Lung (tissue), 12 donors: Measurements from ENCODE around the gene SOX2. TPM values are rescaled to one million over a fixed set of nuclear protein-coding genes. Genes with fewer than 3 reads are reported as not detected.

Experiments used
- ATAC-seq: fragments of 200-7000 bp; cut with Tn5 transposase; one replicate; pipeline ENCODE4 v1.9.1; 2020; ENCODE audit warnings: moderate number of reproducible peaks; ENCODE audit not compliant: insufficient read depth, low FRiP score
- DNase-seq, 3 donors: peaks; one replicate each; pipeline ENCODE4 v3.0.0-alpha.2; 2013 to 2017
- H3K27ac ChIP-seq, 2 donors: one replicate each; pipeline ENCODE4 v1.5.1; 2013; ENCODE audit warnings: mild to moderate bottlenecking in 2 of 2, moderate library complexity in 2 of 2, control low read depth in 1 of 2, inconsistent platforms in 1 of 2, low read depth in 1 of 2, low read length in 1 of 2
- H3K27me3 ChIP-seq, 3 donors: one replicate each; pipeline ENCODE4 v1.5.1; 2013; ENCODE audit warnings: low read length in 2 of 3; ENCODE audit not compliant: control insufficient read depth in 3 of 3, insufficient read depth in 3 of 3
- H3K36me3 ChIP-seq, 4 donors: one replicate each; pipeline ENCODE4 v1.5.1; 2013; ENCODE audit warnings: low read length in 4 of 4, mild to moderate bottlenecking in 1 of 4, moderate library complexity in 1 of 4; ENCODE audit not compliant: control insufficient read depth in 4 of 4, insufficient read depth in 4 of 4
- H3K4me1 ChIP-seq, 5 donors: one replicate each; pipeline ENCODE4 v1.5.1; 2013; ENCODE audit warnings: low read length in 5 of 5, mild to moderate bottlenecking in 2 of 5, moderate library complexity in 1 of 5; ENCODE audit not compliant: control insufficient read depth in 5 of 5, insufficient read depth in 5 of 5
- H3K4me3 ChIP-seq: one replicate; pipeline ENCODE4 v1.5.1; 2013; ENCODE audit warnings: mild to moderate bottlenecking, control low read depth, moderate library complexity
- H3K9ac ChIP-seq, 2 donors: one replicate each; pipeline ENCODE4 v1.5.1; 2013; ENCODE audit warnings: low read length in 2 of 2, control low read depth in 1 of 2; ENCODE audit not compliant: insufficient read depth in 1 of 2
- H3K9me3 ChIP-seq, 4 donors: one replicate each; pipeline ENCODE4 v1.5.1; 2013; ENCODE audit warnings: low read length in 3 of 4, mild to moderate bottlenecking in 1 of 4, moderate library complexity in 1 of 4; ENCODE audit not compliant: control insufficient read depth in 4 of 4, insufficient read depth in 3 of 4
- CTCF ChIP-seq: IDR thresholded peaks from 2 replicates; pipeline ENCODE4 v1.5.1; 2012; ENCODE audit warnings: mild to moderate bottlenecking; ENCODE audit errors: control extremely low read depth, extremely low read depth
- WGBS, 2 donors: extraction: QIAGEN DNeasy Blood & Tissue Kit; methylation state at CpG; one replicate each; pipeline ENCODE4 v1.1.7; 2013; 5-methylcytosine and 5-hydroxymethylcytosine counted together
- polyA plus RNA-seq, 2 donors: library from polyadenylated mRNA; stranded (reverse); fragments of 200-250 nt; gene quantifications; one replicate each; pipeline ENCODE4 v1.2.1, GENCODE V29; 2013
- total RNA-seq, 2 donors: library from RNA; depleted of rRNA in 1 of 2; stranded (reverse); fragments of >200 nt in 1 of 2; gene quantifications; one replicate each; pipeline ENCODE4 v1.2.1, GENCODE V29; 2014 to 2021
- donor health status: control.
- donor health status: control.
- donor health status: Bipolar disorder and iron deficiency.
- donor health status: healthy.
- donor health status: DM: yes; HTN: yes; CAD: no.

SOX2 gene
- total and polyA plus RNA-seq, 4 donors = 4.4 to 16.4 (median 7.3) TPM

- peaks cover 0 to 7% (median 0%) of the 10 kb centered on the region in 5 donors for H3K4me1 ChIP-seq
- H3K36me3 ChIP-seq = no peaks in the 10 kb centered on the region
- no peak overlapping the region for H3K9ac ChIP-seq
- peaks cover 16 to 97% (median 94%) of the 10 kb centered on the region in 3 donors for H3K27me3 ChIP-seq
- H3K4me3 ChIP-seq = no peak overlapping the region
- ATAC-seq (no peak), DNase-seq (peak in 2 of 3 donors; percentile 9 to 18)
- no peak for TF ChIP-seq CTCF
- no peak overlapping the region for H3K27ac ChIP-seq
- peaks cover 0 to 14% (median 0%) of the 10 kb centered on the region in 4 donors for H3K9me3 ChIP-seq
- WGBS, 2 donors = 12 to 25% methylated on average over 24 of the region's 24 CpGs
These were observed 13.5 kb downstream of the SOX2 start for GRCh38 chr3:181725131-181725731.

DNA sequence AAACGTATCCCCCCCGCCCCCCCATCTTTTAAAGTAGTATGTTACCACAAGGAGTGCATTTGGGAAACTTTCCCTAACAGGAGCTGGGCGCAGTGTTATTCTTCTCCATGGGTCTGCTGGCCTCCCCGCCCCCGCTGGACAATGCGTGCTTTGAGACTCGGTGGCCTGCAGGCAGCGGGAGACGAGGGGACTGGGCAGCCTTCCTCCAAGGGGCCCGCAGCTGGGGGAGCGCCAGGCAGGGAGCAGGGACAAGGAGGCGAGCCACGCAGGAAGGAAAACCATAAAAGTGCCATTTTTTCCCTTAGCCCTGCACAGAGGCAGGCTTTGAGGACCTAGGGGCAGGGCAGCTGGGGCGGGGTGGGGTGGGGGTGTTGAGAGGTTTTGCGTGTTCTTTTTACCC is 14.1 kb downstream of the SOX2 start:
- Histone ChIP-seq H3K4me3 (no peak overlapping the region), H3K27me3 (peaks cover 13 to 97% (median 95%) of the 10 kb centered on the region in 3 donors), H3K4me1 (peaks cover 0 to 7% (median 0%) of the 10 kb centered on the region in 5 donors), H3K36me3 (no peaks in the 10 kb centered on the region), H3K9ac (no peak overlapping the region), H3K9me3 (peaks cover 0 to 14% (median 0%) of the 10 kb centered on the region in 4 donors), H3K27ac (no peak overlapping the region)
- peak in 1 of 3 donors; percentile 18 for DNase-seq
- no peak for TF ChIP-seq CTCF
- WGBS, 2 donors = 5 to 21% methylated on average over 15 of the region's 15 CpGs
- no peak for ATAC-seq

GRCh38 chr3:181726351-181727330 is 14.9 kb downstream of the SOX2 start:
- peaks cover 0 to 14% (median 0%) of the 10 kb centered on the region in 4 donors for H3K9me3 ChIP-seq
- peaks cover 0 to 7% (median 0%) of the 10 kb centered on the region in 5 donors for H3K4me1 ChIP-seq
- no peaks in the 10 kb centered on the region for H3K36me3 ChIP-seq
- no peak overlapping the region for H3K9ac ChIP-seq
- peaks cover 13 to 96% (median 93%) of the 10 kb centered on the region in 3 donors for H3K27me3 ChIP-seq
- H3K27ac ChIP-seq = no peak overlapping the region
- peak overlapping the region; percentile 18 for H3K4me3 ChIP-seq
- TF ChIP-seq CTCF = no peak
- DNase-seq (peak; percentile 54 to 62 (median 60)), ATAC-seq (no peak)
- 5 to 8% methylated on average over 62 of the region's 62 CpGs for WGBS, 2 donors
